ENCODE results near the gene TCEA2.
"Not testable (repeated sequence)": the region's sequence is repeated elsewhere in the genome, so short reads cannot be mapped to it uniquely, and the experiment has no call there.

Gene TCEA2

GRCh38 chr20:64108731-64109681 lies 46.0 kb downstream of the TCEA2 start:
- DNase-seq (ENCODE audit: low spot score): no peak

- no peak for DNase-seq (ENCODE audit: low spot score)
Measured at GRCh38 chr20:64109831-64110391, 46.9 kb downstream of the TCEA2 start.

- DNase-seq (ENCODE audit: low spot score): no peak
Measured at GRCh38 chr20:64110411-64111068, 47.5 kb downstream of the TCEA2 start.

GRCh38 chr20:64111841-64112641 lies 49.0 kb downstream of the TCEA2 start:
- no peak for DNase-seq (ENCODE audit: low spot score)

- DNase-seq (ENCODE audit: low spot score): no peak
Measured at GRCh38 chr20:64112691-64113443, 49.9 kb downstream of the TCEA2 start.

- DNase-seq (ENCODE audit: low spot score): no peak
Measured at GRCh38 chr20:64113444-64113775, 50.4 kb downstream of the TCEA2 start.

- DNase-seq (ENCODE audit: low spot score): no peak
Measured at GRCh38 chr20:64113796-64114355, 50.9 kb downstream of the TCEA2 start.

- no peak for DNase-seq (ENCODE audit: low spot score)
Measured at GRCh38 chr20:64114356-64114971, 51.5 kb downstream of the TCEA2 start.

- no peak for DNase-seq (ENCODE audit: low spot score)
Measured at GRCh38 chr20:64115171-64115911, 52.3 kb downstream of the TCEA2 start.

- DNase-seq (ENCODE audit: low spot score): no peak
Measured at GRCh38 chr20:64116016-64116415, 53.0 kb downstream of the TCEA2 start.

GRCh38 chr20:64116541-64117431 lies 53.8 kb downstream of the TCEA2 start:
- no peak for DNase-seq (ENCODE audit: low spot score)

GRCh38 chr20:64117432-64117777 lies 54.4 kb downstream of the TCEA2 start:
- DNase-seq (ENCODE audit: low spot score): not testable (repeated sequence)

GRCh38 chr20:64119301-64119680 lies 56.3 kb downstream of the TCEA2 start:
- no peak for DNase-seq (ENCODE audit: low spot score)

GRCh38 chr20:64119681-64120341 lies 56.8 kb downstream of the TCEA2 start:
- DNase-seq (ENCODE audit: low spot score): no peak

- DNase-seq (ENCODE audit: low spot score): no peak
Measured at GRCh38 chr20:64121586-64121985, 58.6 kb downstream of the TCEA2 start.
